HL-60/S4 (cell line): ENCODE data around the gene MRPL14.

Source experiments
- in situ Hi-C: fragments of 300-500 bp; cut with MboI; formaldehyde crosslinking; loops from 2 replicates; pipeline ENCODE4 v1.14.3; 2022; ENCODE audit warnings: low sequenced_read_pairs

MRPL14 gene

GRCh38 chr6:44084231-44085014 is 42.8 kb downstream of the MRPL14 start:
- in situ Hi-C loops, result no loop called here

- in situ Hi-C loops, result no loop called here
Observed at GRCh38 chr6:44082872-44083321, 44.4 kb downstream of the MRPL14 start.

GRCh38 chr6:44081753-44082152 is 45.5 kb downstream of the MRPL14 start:
- in situ Hi-C loops, result no loop called here

- in situ Hi-C loops, result no loop called here
Observed at GRCh38 chr6:44080561-44081521, 46.4 kb downstream of the MRPL14 start.

- in situ Hi-C loops, result no loop called here
Observed at GRCh38 chr6:44079672-44080071, 47.6 kb downstream of the MRPL14 start.

GRCh38 chr6:44078827-44079671 is 48.2 kb downstream of the MRPL14 start:
- in situ Hi-C loops, result no loop called here

GRCh38 chr6:44078219-44078826 is 48.9 kb downstream of the MRPL14 start:
- in situ Hi-C loops, result no loop called here

- in situ Hi-C loops, result no loop called here
Observed at GRCh38 chr6:44077214-44077946, 49.9 kb downstream of the MRPL14 start.

GRCh38 chr6:44076356-44077213 is 50.7 kb downstream of the MRPL14 start:
- in situ Hi-C loops, result no loop called here

GRCh38 chr6:44075647-44076355 is 51.5 kb downstream of the MRPL14 start:
- in situ Hi-C loops, result no loop called here

- in situ Hi-C loops, result loop anchor here (25.0 kb wide), 1 partner anchor 313 kb away; the partner anchor contains the start of gene VEGFA
Observed at GRCh38 chr6:44074813-44075646, 52.2 kb downstream of the MRPL14 start.

- in situ Hi-C loops, result loop anchor here (25.0 kb wide), 1 partner anchor 312 kb away; the partner anchor contains the start of gene VEGFA
Observed at GRCh38 chr6:44074439-44074812, 52.8 kb downstream of the MRPL14 start.

- in situ Hi-C loops, result loop anchor here (25.0 kb wide), 1 partner anchor 312 kb away; the partner anchor contains the start of gene VEGFA
Observed at GRCh38 chr6:44073612-44074438, 53.4 kb downstream of the MRPL14 start.

- in situ Hi-C loops, result loop anchor here (25.0 kb wide), 1 partner anchor 311 kb away; the partner anchor contains the start of gene VEGFA
Observed at GRCh38 chr6:44072959-44073611, 54.2 kb downstream of the MRPL14 start.

GRCh38 chr6:44072452-44072958 is 54.7 kb downstream of the MRPL14 start:
- in situ Hi-C loops, result loop anchor here (25.0 kb wide), 1 partner anchor 310 kb away; the partner anchor contains the start of gene VEGFA
